DMS79 treated with DMSO at 0.1 percent for 48 hours (cell line): ENCODE data around the gene CD300LD.
"Not testable (repeated sequence)": the region's sequence is repeated elsewhere in the genome, so short reads cannot be mapped to it uniquely, and the experiment has no call there.

ENCODE experiments used
- DNase-seq: peaks from one replicate; lab custom pipeline; 2025; lab: John Stamatoyannopoulos, UW

CD300LD gene

GRCh38 chr17:74571621-74572270 lies 20.3 kb downstream of the CD300LD start:
- DNase-seq = no peak

- DNase-seq = no peak
Measured at GRCh38 chr17:74569020-74570003, 22.8 kb downstream of the CD300LD start.

GRCh38 chr17:74568106-74568873 lies 23.8 kb downstream of the CD300LD start:
- no peak for DNase-seq

- no peak for DNase-seq
Measured at GRCh38 chr17:74567397-74567796, 24.7 kb downstream of the CD300LD start, which contains the start of gene CD300H. TSS of gene CD300H (minus strand) at chr17:74567509.

- no peak for DNase-seq
Measured at GRCh38 chr17:74566132-74566753, 25.8 kb downstream of the CD300LD start.

- no peak for DNase-seq
Measured at GRCh38 chr17:74565126-74565525, 27.0 kb downstream of the CD300LD start.

- DNase-seq = no peak
Measured at GRCh38 chr17:74563358-74563757, 28.7 kb downstream of the CD300LD start.

GRCh38 chr17:74561586-74561985 lies 30.5 kb downstream of the CD300LD start:
- no peak for DNase-seq

GRCh38 chr17:74558882-74559519 lies 33.1 kb downstream of the CD300LD start:
- no peak for DNase-seq

- not testable (repeated sequence) for DNase-seq
Measured at GRCh38 chr17:74558402-74558801, 33.7 kb downstream of the CD300LD start.

GRCh38 chr17:74555427-74555940 lies 36.6 kb downstream of the CD300LD start:
- no peak for DNase-seq

- DNase-seq = no peak
Measured at GRCh38 chr17:74554909-74555308, 37.2 kb downstream of the CD300LD start.

GRCh38 chr17:74552037-74552436 lies 40.0 kb downstream of the CD300LD start:
- DNase-seq = no peak

GRCh38 chr17:74550602-74551001 lies 41.5 kb downstream of the CD300LD start:
- DNase-seq = no peak

- no peak for DNase-seq
Measured at GRCh38 chr17:74549343-74549742, 42.7 kb downstream of the CD300LD start.

- DNase-seq = no peak
Measured at GRCh38 chr17:74547736-74548135, 44.3 kb downstream of the CD300LD start.

- no peak for DNase-seq
Measured at GRCh38 chr17:74547264-74547663, 44.8 kb downstream of the CD300LD start.

GRCh38 chr17:74546586-74546985 lies 45.5 kb downstream of the CD300LD start:
- DNase-seq = no peak

GRCh38 chr17:74545843-74546230 lies 46.2 kb downstream of the CD300LD start, which contains the start of gene CD300C:
TSS of gene CD300C (minus strand) at chr17:74546115. CDS start at chr17:74545782, 333 bp downstream.
- no peak for DNase-seq

- DNase-seq = no peak
Measured at GRCh38 chr17:74544991-74545842, 46.9 kb downstream of the CD300LD start.
